GM12878 (cell line): ENCODE results near the gene OTUB2. TPM values are rescaled to one million over a fixed set of nuclear protein-coding genes. Genes with fewer than 3 reads are reported as not detected.

ENCODE experiments used
- ATAC-seq: fragments of 200-7000 bp; cut with Tn5 transposase; 3 replicates; pipeline ENCODE4 v1.9.1; 2020; ENCODE audit warnings: mild to moderate bottlenecking, moderate library complexity
- BruUV-seq: library from RNA; stranded (reverse); fragments of 400-500 nt; replicated peaks from 2 replicates; lab custom pipeline; 2021; lab: Mats Ljungman, UMichigan
- CTCF ChIA-PET: fragments of 300-600 bp; sonication (Branson Sonifier 250); formaldehyde crosslinking; extraction: SDS; loops from one replicate; lab custom pipeline; 2021; ENCODE audit warnings: inconsistent platforms; lab: Yijun Ruan, JAX
- POLR2A ChIA-PET: fragments of 350-600 bp; formaldehyde crosslinking; extraction: SDS; loops from one replicate; lab custom pipeline; 2021; ENCODE audit warnings: inconsistent platforms; lab: Charles Lee
- RAD21 ChIA-PET: fragments of 300-600 bp; sonication (Branson Sonifier 250); formaldehyde crosslinking; loops from one replicate; lab custom pipeline; 2023; ENCODE audit warnings: antibody characterized with exemption; ENCODE audit not compliant: unreplicated experiment; lab: Charles Lee
- SMC1A ChIA-PET: fragments of 300-600 bp; sonication (Branson Sonifier 250); formaldehyde crosslinking; loops from one replicate; lab custom pipeline; 2023; ENCODE audit not compliant: unreplicated experiment, uncharacterized antibody; lab: Charles Lee
- DNase-seq: peaks from one replicate; pipeline ENCODE4 v3.0.0-alpha.2; 2011; ENCODE audit warnings: low read depth, low spot score
- FAIRE-seq: peaks from 3 replicates; lab custom pipeline; 2011; peaks lifted over from hg19 to GRCh38; lab: Jason Lieb, UNC
- H2AFZ ChIP-seq: 2 replicates; pipeline ENCODE4 v1.6.0; 2011; ENCODE audit warnings: low read depth, low read length, control low read depth; ENCODE audit not compliant: control insufficient read depth
- H3K27ac ChIP-seq: 2 replicates; pipeline ENCODE4 v1.5.1; 2011; ENCODE audit warnings: control low read depth; ENCODE audit not compliant: control insufficient read depth, insufficient read depth
- H3K27me3 ChIP-seq, 2 experiments: replicated peaks in 1 of 2; 2 replicates each; pipeline versions ENCODE4 v1.6.0 to v1.6.1; 2011; ENCODE audit warnings: low read length in 1 of 2; ENCODE audit not compliant: control insufficient read depth in 2 of 2, insufficient read depth in 2 of 2
- H3K36me3 ChIP-seq, 2 experiments: 2 replicates each; pipeline ENCODE4 v1.5.1; 2011; ENCODE audit warnings: low read length in 1 of 2; ENCODE audit not compliant: control insufficient read depth in 2 of 2, insufficient read depth in 2 of 2
- H3K4me1 ChIP-seq: 2 replicates; pipeline ENCODE4 v1.6.1; 2011; ENCODE audit warnings: mild to moderate bottlenecking, low read length, moderate library complexity, mixed read lengths; ENCODE audit not compliant: control insufficient read depth, insufficient read depth
- H3K4me2 ChIP-seq: 2 replicates; pipeline ENCODE4 v1.6.0; 2011; ENCODE audit warnings: control low read depth; ENCODE audit not compliant: control insufficient read depth, insufficient read depth
- H3K4me3 ChIP-seq: fragments of 200-600 bp; sonication (generic); 2 replicates; pipeline ENCODE4 v1.5.1; 2016
- H3K79me2 ChIP-seq: 2 replicates; pipeline ENCODE4 v1.6.0; 2011; ENCODE audit warnings: low read length; ENCODE audit not compliant: control insufficient read depth, insufficient read depth
- H3K9ac ChIP-seq: 2 replicates; pipeline ENCODE4 v1.8.0; 2011; ENCODE audit warnings: low read length, control low read depth, mixed read lengths; ENCODE audit not compliant: control insufficient read depth, insufficient read depth
- H3K9me3 ChIP-seq: replicated peaks from 3 replicates; pipeline ENCODE4 v1.5.1; 2011; ENCODE audit warnings: mild to moderate bottlenecking, low read length; ENCODE audit not compliant: control insufficient read depth, insufficient read depth
- H4K20me1 ChIP-seq: 2 replicates; pipeline ENCODE4 v1.6.0; 2011; ENCODE audit not compliant: control insufficient read depth, insufficient read depth
- RCOR1 ChIP-seq: conservative IDR thresholded peaks from 2 replicates; pipeline ENCODE4 v1.6.1; 2012; ENCODE audit warnings: low read depth, low read length, improper control_type of control experiment
- REST ChIP-seq: IDR thresholded peaks from 2 replicates; pipeline ENCODE4 v1.6.1; 2012; ENCODE audit warnings: mild to moderate bottlenecking, low read depth, low read length
- SKIL ChIP-seq: fragments of 450-650 bp; IDR thresholded peaks from 2 replicates; pipeline ENCODE4 v1.6.1; 2017; ENCODE audit warnings: mild to moderate bottlenecking, low read depth, inconsistent platforms; ENCODE audit not compliant: poor library complexity, severe bottlenecking
- TARDBP ChIP-seq: IDR thresholded peaks from 2 replicates; pipeline ENCODE4 v1.6.1; 2016; ENCODE audit warnings: borderline replicate concordance
- ZNF622 ChIP-seq: fragments of 450-650 bp; IDR thresholded peaks from 2 replicates; pipeline ENCODE4 v1.6.1; 2017; ENCODE audit warnings: mild to moderate bottlenecking, inconsistent platforms
- WGBS: methylation state at CpG from one replicate; pipeline ENCODE4 v1.1.6; 2016; ENCODE audit warnings: low lambda C conversion rate; ENCODE audit not compliant: insufficient replicate concordance, insufficient coverage; ENCODE audit errors: missing lambda C conversion rate; 5-methylcytosine and 5-hydroxymethylcytosine counted together
- in situ Hi-C: fragments of 300-500 bp; cut with MboI; formaldehyde crosslinking; loops from 9 replicates; pipeline ENCODE4 v1.14.3; 2018; ENCODE audit warnings: mixed read lengths
- intact Hi-C: fragments of 100-400 bp; cut with micrococcal nuclease; formaldehyde crosslinking; loops from one replicate; pipeline ENCODE4 v1.14.2; 2022; ENCODE audit not compliant: unreplicated experiment
- polyA plus RNA-seq, 11 experiments: library from polyadenylated mRNA; depleted of rRNA in 4 of 11; unstranded in 6 of 11; stranded (reverse) in 5 of 11; fragments of >200 nt; fragmentation: Nextera tagmentation in 4 of 11; fragmentation: Illumina TruSeq in 1 of 11; extraction: Ambion mirVana in 4 of 11; extraction: Trizol in 1 of 11; gene quantifications; 1 replicate in 1 of 11; 2 replicates in 10 of 11; pipeline versions ENCODE4 v1.2.1 to v1.2.3, GENCODE V29; 2011 to 2016; ENCODE audit warnings: inconsistent platforms in 2 of 11, missing spikeins in 2 of 11, low read depth in 1 of 11
- total RNA-seq, 4 experiments: library from RNA; depleted of rRNA in 3 of 4; stranded (reverse); fragments of >200 nt in 3 of 4; fragmentation: Illumina TruSeq in 1 of 4; extraction: Trizol in 1 of 4; gene quantifications; 2 replicates each; pipeline versions ENCODE4 v1.2.1 to v1.2.3, GENCODE V29; 2013 to 2021
- TF ChIP-seq, protein P1 (sequence below): fragments of 450-650 bp; IDR thresholded peaks from 2 replicates; pipeline ENCODE4 v1.6.1; 2017; ENCODE audit warnings: mild to moderate bottlenecking, moderate library complexity

Gene OTUB2
- total and polyA plus RNA-seq, 10 of the 15 experiments (the other 5 are each of a cell fraction or from before 2014, with no cell fraction given) = 0.05 to 0.82 (median 0.43) TPM

DNA sequence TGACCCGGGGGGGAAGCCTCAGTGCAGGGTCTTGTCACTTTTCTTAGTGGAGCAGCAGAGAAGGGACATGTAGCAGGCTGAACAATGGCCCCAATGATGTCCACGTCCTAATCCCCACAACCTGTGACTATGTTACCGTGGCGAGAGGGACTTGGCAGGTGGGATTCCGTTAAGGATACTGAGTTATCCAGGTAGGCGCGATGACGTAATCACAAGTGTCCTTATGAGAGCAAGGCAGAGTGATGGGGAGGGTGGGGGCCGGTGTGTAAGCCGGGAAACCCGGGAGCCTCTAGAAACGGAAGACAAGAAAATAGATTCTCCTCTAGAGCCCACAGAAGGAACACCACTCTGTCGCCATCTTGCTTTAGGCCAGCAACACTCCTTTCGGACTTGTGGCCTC, 4.4 kb downstream of the OTUB2 start (continued):
- no peak for TF ChIP-seq REST

DNA sequence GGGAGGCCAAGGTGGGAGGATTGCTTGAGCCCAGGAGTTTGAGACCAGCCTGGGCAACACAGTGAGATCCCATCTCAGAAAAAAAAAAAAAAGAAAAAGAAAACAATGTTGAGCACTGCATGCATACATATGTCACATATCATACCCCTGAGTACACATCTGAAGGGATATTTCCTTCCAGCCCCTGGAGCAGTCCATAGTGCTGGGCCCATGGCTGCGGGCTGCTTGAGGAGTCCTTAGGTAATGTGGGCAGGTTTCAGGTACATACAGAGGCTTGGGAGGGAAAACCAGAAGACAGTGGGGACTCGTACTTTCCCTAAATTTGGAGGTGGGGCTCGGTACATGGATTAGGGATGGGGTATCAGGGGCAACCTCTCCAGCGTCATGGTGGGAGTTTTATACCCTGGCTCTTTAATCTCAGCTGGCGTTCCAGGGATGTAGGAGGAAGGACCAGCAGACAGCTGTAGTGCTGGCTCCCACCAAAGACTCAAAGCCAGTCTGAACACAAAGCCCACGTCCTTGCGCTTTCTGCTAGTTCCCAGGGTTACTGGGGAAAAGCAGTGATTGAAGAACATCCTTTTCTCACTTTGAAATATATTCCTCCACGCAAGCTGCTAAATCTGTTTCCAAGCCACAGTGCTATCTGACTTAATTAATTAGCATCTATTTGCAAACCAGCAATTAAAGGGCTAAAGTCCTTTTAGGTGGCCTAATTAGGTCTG, 5.2 kb downstream of the OTUB2 start:
- in situ Hi-C loops = no loop called here
- WGBS = 53% methylated on average over 8 of the region's 8 CpGs
- no peak for FAIRE-seq
- TF ChIP-seq ZNF622 = no peak
- no peak for TF ChIP-seq RCOR1
- no peak for TF ChIP-seq SKIL
- TF ChIP-seq, protein P1, sequence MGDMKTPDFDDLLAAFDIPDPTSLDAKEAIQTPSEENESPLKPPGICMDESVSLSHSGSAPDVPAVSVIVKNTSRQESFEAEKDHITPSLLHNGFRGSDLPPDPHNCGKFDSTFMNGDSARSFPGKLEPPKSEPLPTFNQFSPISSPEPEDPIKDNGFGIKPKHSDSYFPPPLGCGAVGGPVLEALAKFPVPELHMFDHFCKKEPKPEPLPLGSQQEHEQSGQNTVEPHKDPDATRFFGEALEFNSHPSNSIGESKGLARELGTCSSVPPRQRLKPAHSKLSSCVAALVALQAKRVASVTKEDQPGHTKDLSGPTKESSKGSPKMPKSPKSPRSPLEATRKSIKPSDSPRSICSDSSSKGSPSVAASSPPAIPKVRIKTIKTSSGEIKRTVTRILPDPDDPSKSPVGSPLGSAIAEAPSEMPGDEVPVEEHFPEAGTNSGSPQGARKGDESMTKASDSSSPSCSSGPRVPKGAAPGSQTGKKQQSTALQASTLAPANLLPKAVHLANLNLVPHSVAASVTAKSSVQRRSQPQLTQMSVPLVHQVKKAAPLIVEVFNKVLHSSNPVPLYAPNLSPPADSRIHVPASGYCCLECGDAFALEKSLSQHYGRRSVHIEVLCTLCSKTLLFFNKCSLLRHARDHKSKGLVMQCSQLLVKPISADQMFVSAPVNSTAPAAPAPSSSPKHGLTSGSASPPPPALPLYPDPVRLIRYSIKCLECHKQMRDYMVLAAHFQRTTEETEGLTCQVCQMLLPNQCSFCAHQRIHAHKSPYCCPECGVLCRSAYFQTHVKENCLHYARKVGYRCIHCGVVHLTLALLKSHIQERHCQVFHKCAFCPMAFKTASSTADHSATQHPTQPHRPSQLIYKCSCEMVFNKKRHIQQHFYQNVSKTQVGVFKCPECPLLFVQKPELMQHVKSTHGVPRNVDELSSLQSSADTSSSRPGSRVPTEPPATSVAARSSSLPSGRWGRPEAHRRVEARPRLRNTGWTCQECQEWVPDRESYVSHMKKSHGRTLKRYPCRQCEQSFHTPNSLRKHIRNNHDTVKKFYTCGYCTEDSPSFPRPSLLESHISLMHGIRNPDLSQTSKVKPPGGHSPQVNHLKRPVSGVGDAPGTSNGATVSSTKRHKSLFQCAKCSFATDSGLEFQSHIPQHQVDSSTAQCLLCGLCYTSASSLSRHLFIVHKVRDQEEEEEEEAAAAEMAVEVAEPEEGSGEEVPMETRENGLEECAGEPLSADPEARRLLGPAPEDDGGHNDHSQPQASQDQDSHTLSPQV = no peak
- TF ChIP-seq TARDBP = no peak

More for the DNA sequence above, 5.2 kb downstream of the OTUB2 start:
- Histone ChIP-seq H3K9me3 (no peaks in the 10 kb centered on the region), H4K20me1 (no peaks in the 10 kb centered on the region), H3K4me1 (no peaks in the 10 kb centered on the region), H3K79me2 (no peaks in the 10 kb centered on the region), H2AFZ (no peak overlapping the region), H3K27me3 (0 out of 4 replicates have a peak, but pooled peaks cover 0 to 5% of the 10 kb centered on the region in 2 experiments), H3K36me3 (no peaks in the 10 kb centered on the region), H3K4me2 (no peak overlapping the region), H3K9ac (no peak overlapping the region), H3K27ac (no peak overlapping the region), H3K4me3 (no peak overlapping the region)
- DNase-seq (no peak), ATAC-seq (no peak)
- ChIA-PET POLR2A (no interaction called here), CTCF (interaction anchor here (1.3 to 8.5 kb wide), 4 partner anchors 92 to 109 kb away, joined by 3 to 221 read pairs (median 8); no protein-coding TSS in a partner anchor), SMC1A (interaction anchor here (0.8 kb wide), 1 partner anchor 102 kb away, joined by 3 read pairs; no protein-coding TSS in a partner anchor), RAD21 (interaction anchor here (0.9 to 1.2 kb wide), 2 partner anchors 92 to 106 kb away, joined by 3 to 4 read pairs; no protein-coding TSS in a partner anchor)
- intact Hi-C loops = no loop called here
- BruUV-seq = no TSS peak
